ENCODE results near the gene OSCP1.
"Not testable (repeated sequence)": the region's sequence is repeated elsewhere in the genome, so short reads cannot be mapped to it uniquely, and the experiment has no call there.

Gene OSCP1

DNA sequence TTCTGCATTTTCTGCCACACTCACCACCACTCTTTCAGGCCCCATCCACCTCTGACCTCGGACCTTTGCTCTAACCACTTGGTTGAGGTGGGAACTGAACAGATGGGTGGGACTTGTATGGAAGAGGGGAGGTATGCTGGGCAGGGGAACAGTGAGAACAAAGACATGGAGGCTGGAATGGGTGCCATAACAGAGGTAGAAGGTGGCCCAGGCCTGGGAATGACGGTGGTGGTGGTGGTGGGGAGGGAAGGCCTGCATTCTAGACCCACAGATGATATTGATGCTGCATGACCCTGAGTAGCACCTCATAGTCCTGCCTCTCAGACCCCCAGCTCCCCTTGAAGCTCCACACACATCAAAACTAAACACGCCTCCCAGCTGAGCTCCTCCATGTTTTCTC is 37.7 kb upstream of the OSCP1 start:
- Mint-ChIP-seq H3K27ac (no peak overlapping the region), H3K9me3 (no peaks in the 10 kb centered on the region), H3K27me3 (ENCODE audit: low read depth) (peaks cover 9% of the 10 kb centered on the region), H3K4me3 (no peak overlapping the region), H3K36me3 (ENCODE audit: low read depth) (no peaks in the 10 kb centered on the region), H3K4me1 (no peaks in the 10 kb centered on the region)
- TF ChIP-seq, protein P1, sequence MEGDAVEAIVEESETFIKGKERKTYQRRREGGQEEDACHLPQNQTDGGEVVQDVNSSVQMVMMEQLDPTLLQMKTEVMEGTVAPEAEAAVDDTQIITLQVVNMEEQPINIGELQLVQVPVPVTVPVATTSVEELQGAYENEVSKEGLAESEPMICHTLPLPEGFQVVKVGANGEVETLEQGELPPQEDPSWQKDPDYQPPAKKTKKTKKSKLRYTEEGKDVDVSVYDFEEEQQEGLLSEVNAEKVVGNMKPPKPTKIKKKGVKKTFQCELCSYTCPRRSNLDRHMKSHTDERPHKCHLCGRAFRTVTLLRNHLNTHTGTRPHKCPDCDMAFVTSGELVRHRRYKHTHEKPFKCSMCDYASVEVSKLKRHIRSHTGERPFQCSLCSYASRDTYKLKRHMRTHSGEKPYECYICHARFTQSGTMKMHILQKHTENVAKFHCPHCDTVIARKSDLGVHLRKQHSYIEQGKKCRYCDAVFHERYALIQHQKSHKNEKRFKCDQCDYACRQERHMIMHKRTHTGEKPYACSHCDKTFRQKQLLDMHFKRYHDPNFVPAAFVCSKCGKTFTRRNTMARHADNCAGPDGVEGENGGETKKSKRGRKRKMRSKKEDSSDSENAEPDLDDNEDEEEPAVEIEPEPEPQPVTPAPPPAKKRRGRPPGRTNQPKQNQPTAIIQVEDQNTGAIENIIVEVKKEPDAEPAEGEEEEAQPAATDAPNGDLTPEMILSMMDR (IDR thresholded peaks at IDR 0.05; ENCODE audit: unreplicated experiment in 3 of 3): no peak

DNA sequence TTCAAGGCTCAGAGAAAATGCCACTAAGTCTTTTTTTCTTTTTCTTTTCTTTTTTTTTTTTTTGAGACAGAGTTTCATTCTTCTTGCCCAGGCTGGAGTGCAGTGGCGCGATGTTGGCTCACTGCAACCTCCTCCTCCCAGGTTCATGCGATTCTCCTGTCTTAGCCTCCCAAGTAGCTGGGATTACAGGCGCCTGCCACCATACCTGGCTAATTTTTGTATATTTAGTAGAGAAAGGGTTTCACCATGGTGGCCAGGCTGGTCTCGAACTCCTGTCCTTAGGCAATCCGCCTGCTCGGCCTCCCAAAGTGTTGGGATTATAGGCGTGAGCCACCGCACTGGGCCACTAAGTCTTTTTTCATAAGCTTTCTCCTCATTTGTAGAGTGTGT is 37.1 kb upstream of the OSCP1 start:
- not testable (repeated sequence) for H3K4me1 Mint-ChIP-seq; H3K4me3 Mint-ChIP-seq; H3K9me3 Mint-ChIP-seq; H3K36me3 Mint-ChIP-seq (ENCODE audit: low read depth); H3K27me3 Mint-ChIP-seq (ENCODE audit: low read depth)
- H3K27ac Mint-ChIP-seq: peak overlapping the region in 1 of 3 experiments; percentile 2

DNA sequence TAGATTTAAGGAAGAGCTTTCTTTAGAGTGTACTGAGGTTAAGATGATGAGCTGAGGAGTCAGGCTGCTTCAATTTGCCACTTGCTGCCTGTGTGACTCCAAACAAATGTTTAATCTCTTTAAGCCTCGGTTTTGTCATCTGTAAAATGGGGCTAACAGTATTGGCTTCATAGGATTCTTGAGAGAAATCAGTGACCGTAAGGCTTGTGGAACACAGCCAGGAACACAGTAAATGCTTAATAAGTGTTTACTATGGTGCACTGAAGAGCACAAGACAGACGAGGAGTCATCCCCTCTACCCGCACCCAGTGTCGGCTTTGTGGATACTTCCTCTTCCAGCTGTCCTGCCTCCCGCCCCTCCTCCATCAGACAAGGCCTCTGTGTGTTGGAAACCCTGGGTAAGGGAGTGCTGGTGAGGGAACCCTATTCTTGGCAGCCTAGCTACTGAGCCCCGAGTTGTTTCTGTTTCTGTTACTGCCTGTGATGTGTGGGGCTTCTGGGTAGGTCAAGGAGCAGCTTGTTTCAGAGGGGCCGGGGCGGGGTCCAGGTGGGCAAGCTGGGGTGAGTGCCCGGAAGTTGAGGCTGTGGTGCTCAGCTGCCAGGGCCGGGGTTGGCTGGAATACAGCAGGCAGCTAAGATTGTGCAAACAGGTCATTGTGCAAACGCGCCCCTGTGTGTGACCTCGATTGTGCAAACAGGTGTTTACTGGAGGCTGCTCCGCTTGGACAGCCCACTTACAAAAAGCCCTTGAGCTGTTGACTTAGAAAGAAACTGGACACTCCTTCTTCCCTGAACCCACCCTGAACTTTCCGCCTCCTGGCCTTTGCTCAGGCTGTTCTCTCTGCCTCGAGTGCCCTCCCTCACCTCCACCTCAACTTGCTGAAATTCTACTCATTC is 36.4 kb upstream of the OSCP1 start:
- no peaks in the 10 kb centered on the region for H3K9me3 Mint-ChIP-seq
- H3K27ac Mint-ChIP-seq: peak overlapping the region in 1 of 3 experiments; percentile 2
- peaks cover 11% of the 10 kb centered on the region for H3K27me3 Mint-ChIP-seq (ENCODE audit: low read depth)
- no peaks in the 10 kb centered on the region for H3K36me3 Mint-ChIP-seq (ENCODE audit: low read depth)
- H3K4me1 Mint-ChIP-seq: peaks cover 7% of the 10 kb centered on the region
- H3K4me3 Mint-ChIP-seq: no peak overlapping the region
- TF ChIP-seq, protein P1 (IDR thresholded peaks at IDR 0.05; ENCODE audit: unreplicated experiment in 3 of 3): no peak

DNA sequence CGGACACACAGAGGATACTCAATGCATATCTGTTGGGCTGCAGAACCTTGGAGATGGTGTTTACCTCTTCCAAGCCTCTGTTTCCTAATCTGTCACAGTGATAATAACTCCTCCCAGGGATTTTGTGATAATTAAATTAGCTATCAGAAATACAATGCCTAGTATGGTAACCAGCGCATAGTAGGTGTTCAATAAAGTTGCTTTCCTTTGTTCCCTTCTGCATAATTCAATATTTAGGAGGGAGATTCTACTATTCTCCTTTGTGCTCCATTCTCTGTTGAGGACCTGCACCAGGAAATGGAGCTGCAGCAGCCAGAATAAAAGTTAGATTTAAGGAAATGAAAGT is 35.8 kb upstream of the OSCP1 start:
- Mint-ChIP-seq H3K4me1 (peaks cover 7% of the 10 kb centered on the region), H3K27me3 (ENCODE audit: low read depth) (peaks cover 16% of the 10 kb centered on the region), H3K9me3 (no peaks in the 10 kb centered on the region), H3K27ac (no peak overlapping the region), H3K36me3 (ENCODE audit: low read depth) (no peaks in the 10 kb centered on the region), H3K4me3 (no peak overlapping the region)
- TF ChIP-seq, protein P1 (IDR thresholded peaks at IDR 0.05; ENCODE audit: unreplicated experiment in 3 of 3): no peak

DNA sequence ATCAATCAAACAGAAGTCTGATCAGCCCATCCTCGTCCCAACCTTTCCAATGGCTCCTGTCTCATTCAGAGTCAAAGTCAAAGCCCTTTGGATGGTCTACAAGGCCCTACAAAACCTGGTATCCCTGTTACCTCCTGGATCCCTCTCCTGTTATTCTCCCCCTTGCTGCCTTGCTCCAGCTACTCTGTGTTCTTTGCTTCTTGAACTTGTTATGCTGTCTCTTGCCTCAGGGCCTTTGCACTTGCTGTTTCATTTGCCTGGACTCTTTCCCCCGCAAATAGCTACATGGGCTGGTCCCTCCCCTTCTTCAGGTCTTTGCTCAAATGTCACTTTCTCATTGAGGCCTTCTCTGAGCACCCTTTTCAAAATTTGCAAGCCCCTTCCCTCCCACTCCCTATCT is 33.8 kb upstream of the OSCP1 start:
- Mint-ChIP-seq H3K36me3 (ENCODE audit: low read depth) (no peaks in the 10 kb centered on the region), H3K27ac (no peak overlapping the region), H3K9me3 (no peaks in the 10 kb centered on the region), H3K4me1 (peaks cover 7% of the 10 kb centered on the region), H3K4me3 (no peak overlapping the region), H3K27me3 (ENCODE audit: low read depth) (peaks cover 10% of the 10 kb centered on the region)
- TF ChIP-seq, protein P1 (IDR thresholded peaks at IDR 0.05; ENCODE audit: unreplicated experiment in 3 of 3): no peak

DNA sequence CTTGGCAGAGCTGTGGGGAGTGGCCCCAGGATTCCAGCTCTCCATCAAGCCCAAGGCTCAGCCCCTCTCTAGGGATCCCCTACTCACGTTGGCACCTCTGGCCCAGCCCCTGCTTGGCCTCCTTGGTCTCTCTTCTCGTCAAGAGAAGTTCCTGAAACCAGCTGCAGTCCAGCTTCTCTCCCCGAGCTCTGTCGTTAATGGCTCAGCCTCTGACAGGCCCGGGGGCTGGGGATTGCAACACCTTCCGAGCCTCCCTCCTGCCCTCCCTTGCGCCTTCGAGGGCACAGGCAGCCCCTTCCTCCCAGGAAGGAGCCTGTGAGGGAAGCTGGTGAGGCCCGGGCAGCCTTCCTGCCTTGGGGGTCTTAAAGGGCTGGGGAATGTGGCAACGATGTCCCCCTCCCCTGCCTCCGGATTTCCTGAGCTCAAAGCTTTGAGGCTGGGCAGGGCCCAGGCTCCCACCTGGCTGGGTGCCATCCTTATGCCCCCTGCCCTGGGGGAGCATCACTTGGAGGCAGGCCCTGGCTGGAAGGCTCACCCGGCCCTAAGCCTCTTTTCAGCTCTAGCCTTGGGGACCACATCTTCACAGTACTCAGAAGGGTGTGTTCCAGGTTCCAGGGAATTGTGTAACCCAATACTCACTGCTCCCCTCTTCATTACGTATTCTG is 32.6 kb upstream of the OSCP1 start, which contains the start of gene CSF3R:
Gene CSF3R (minus strand): TSS at position 190 of the 665 bp plus-strand sequence. CDS start 3,417 bp downstream, outside the sequence.
- Mint-ChIP-seq H3K4me3 (no peak within 1 kb of the TSS), H3K27ac (no peak within 1 kb of the TSS), H3K9me3 (no peaks in the 10 kb centered on the region), H3K36me3 (ENCODE audit: low read depth) (no peaks in the 10 kb centered on the region), H3K27me3 (ENCODE audit: low read depth) (peaks cover 10% of the 10 kb centered on the region), H3K4me1 (peaks cover 7% of the 10 kb centered on the region)
- TF ChIP-seq, protein P1 (IDR thresholded peaks at IDR 0.05; ENCODE audit: unreplicated experiment in 3 of 3): no peak

Data from nephron (organoid).